Activated CD8-positive, alpha-beta memory T cell treated with anti-CD3 and anti-CD28 coated beads for 48 hours (primary cell): ENCODE results near the gene CDK5.

Experiments used
- DNase-seq, 3 experiments: peaks; one replicate each; pipeline ENCODE4 v3.0.0-alpha.2; 2020; ENCODE audit warnings: low read depth in 2 of 3, low spot score in 2 of 3

Gene CDK5

GRCh38 chr7:151074817-151075661 lies 17.3 kb upstream of the CDK5 start:
- DNase-seq: no peak

- no peak for DNase-seq
Measured at GRCh38 chr7:151073990-151074389, 16.3 kb upstream of the CDK5 start.

- no peak for DNase-seq
Measured at GRCh38 chr7:151071032-151071866, 13.6 kb upstream of the CDK5 start.

GRCh38 chr7:151070574-151070960 lies 12.9 kb upstream of the CDK5 start:
- DNase-seq: no peak

GRCh38 chr7:151069841-151070573 lies 12.3 kb upstream of the CDK5 start:
- DNase-seq: no peak

GRCh38 chr7:151068069-151068773 lies 10.5 kb upstream of the CDK5 start:
- DNase-seq: no peak

GRCh38 chr7:151066273-151066974 lies 8.7 kb upstream of the CDK5 start:
- DNase-seq: no peak

- no peak for DNase-seq
Measured at GRCh38 chr7:151065516-151065915, 7.8 kb upstream of the CDK5 start.

- DNase-seq: no peak
Measured at GRCh38 chr7:151064993-151065392, 7.3 kb upstream of the CDK5 start.

GRCh38 chr7:151064454-151064853 lies 6.8 kb upstream of the CDK5 start:
- no peak for DNase-seq

- DNase-seq: no peak
Measured at GRCh38 chr7:151063212-151063561, 5.5 kb upstream of the CDK5 start.

- no peak for DNase-seq
Measured at GRCh38 chr7:151062399-151063211, 4.9 kb upstream of the CDK5 start.

- DNase-seq: no peak
Measured at GRCh38 chr7:151062111-151062398, 4.4 kb upstream of the CDK5 start.

GRCh38 chr7:151061213-151062110 lies 3.8 kb upstream of the CDK5 start:
- DNase-seq: no peak

GRCh38 chr7:151060416-151061212 lies 2.9 kb upstream of the CDK5 start:
- no peak for DNase-seq

- no peak for DNase-seq
Measured at GRCh38 chr7:151060113-151060415, 2.4 kb upstream of the CDK5 start.

- DNase-seq: peak in 2 of 3 experiments; percentile 32 to 61
Measured at GRCh38 chr7:151059367-151060112, 1.8 kb upstream of the CDK5 start, which contains the start of gene SLC4A2. Gene SLC4A2 (plus strand): TSS chr7:151059589. CDS start chr7:151061988, 2,399 bp downstream.
